ENCODE data around the gene PTGIS. TPM values are rescaled to one million over a fixed set of nuclear protein-coding genes. Genes with fewer than 3 reads are reported as not detected.

The PTGIS gene
- total and polyA plus RNA-seq, 2 donors (not counting 3 experiments of a cell fraction or from before 2014, with no cell fraction given) = 6.2 to 11.8 TPM

DNA sequence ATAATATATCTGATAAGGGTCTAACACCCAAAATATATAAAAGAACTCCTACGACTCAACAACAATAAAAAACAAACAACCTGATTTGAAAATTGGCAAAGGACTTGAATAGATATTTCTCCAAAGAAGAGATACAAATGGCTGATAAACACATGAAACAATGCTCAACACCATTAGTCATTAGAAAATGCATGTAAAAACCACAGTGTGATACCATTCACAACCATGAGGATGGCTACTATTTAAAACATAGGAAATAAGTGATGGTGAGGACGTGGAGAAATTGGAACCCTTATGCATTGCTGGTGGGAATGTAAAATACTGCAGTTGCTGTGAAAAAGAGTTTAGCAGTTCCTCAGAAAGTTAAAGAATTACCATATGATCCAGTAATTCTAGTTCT, 41.4 kb downstream of the PTGIS start:
- Histone ChIP-seq H3K9me1 (replicated peaks; ENCODE audit: control insufficient read depth, extremely low read depth, insufficient read depth, low read length) (no peaks in the 10 kb centered on the region), H4K20me1 (replicated peaks; ENCODE audit: control insufficient read depth, extremely low read depth, insufficient read depth, low read length) (no peaks in the 10 kb centered on the region), H3K4me1 (ENCODE audit: control insufficient read depth, extremely low read depth, insufficient read depth, low read length) (no peaks in the 10 kb centered on the region), H3K27ac (ENCODE audit: insufficient read depth, low read depth, low read length) (no peak overlapping the region), H2AFZ (ENCODE audit: low read depth, low read length) (no peak overlapping the region), H3K9ac (replicated peaks; ENCODE audit: extremely low read depth, insufficient read depth, low read length) (no peak overlapping the region), H3K4me2 (ENCODE audit: insufficient read depth, low read length) (no peak overlapping the region), H3K9me3 (replicated peaks; ENCODE audit: control insufficient read depth, insufficient read depth, low read length) (no peaks in the 10 kb centered on the region), H3K79me2 (ENCODE audit: control insufficient read depth, insufficient read depth, low read length) (no peaks in the 10 kb centered on the region), H3K4me3 (replicated peaks in 1 of 3; ENCODE audit: insufficient read depth in 1 of 3, low read depth in 1 of 3, low read length in 3 of 3) (no peak overlapping the region), H3K27me3 (ENCODE audit: control insufficient read depth in 2 of 2, insufficient read depth in 2 of 2, low read length in 2 of 2) (peaks cover 0 to 4% of the 10 kb centered on the region in 2 experiments), H3K36me3 (ENCODE audit: control insufficient read depth in 2 of 2, extremely low read depth in 1 of 2, insufficient read depth in 2 of 2, low read length in 2 of 2) (no peaks in the 10 kb centered on the region)
- CTCF ChIA-PET = interaction anchor here (1.6 to 2.3 kb wide), 2 partner anchors 7 to 15 kb away, joined by 3 to 7 read pairs; no protein-coding TSS in a partner anchor
- FAIRE-seq = no peak
- BruUV-seq (replicated peaks) = no TSS peak
- intact Hi-C loops (cut with micrococcal nuclease) (no loop called here), dilution Hi-C loops (cut with MboI; ENCODE audit: extremely low pct_ligation_motif_present, low sequenced_read_pairs) (no loop called here)
- DNase-seq (ENCODE audit: low read depth, low spot score) = no peak
- POLR2A ChIA-PET = no interaction called here
- TF ChIP-seq JUN (IDR thresholded peaks at IDR 0.05; ENCODE audit: borderline replicate concordance, insufficient read depth, insufficient read length, low read depth) (no peak), GATA2 (IDR thresholded peaks at IDR 0.05; ENCODE audit: insufficient read depth, insufficient read length, low read depth, low read length) (no peak), POLR2AphosphoS5 (IDR thresholded peaks at IDR 0.05; ENCODE audit: insufficient read depth, low read depth, low read length) (no peak), CTCF (IDR thresholded peaks at IDR 0.05; ENCODE audit: extremely low read depth in 1 of 2, insufficient read depth in 1 of 2, low read depth in 1 of 2, low read length in 2 of 2) (no peak), EZH2 (IDR thresholded peaks at IDR 0.05; ENCODE audit: borderline replicate concordance, low read depth, low read length, severe bottlenecking) (no peak), MAX (IDR thresholded peaks at IDR 0.05; ENCODE audit: insufficient read depth, insufficient read length) (no peak), FOS (IDR thresholded peaks at IDR 0.05; ENCODE audit: borderline replicate concordance, insufficient read depth, low read length) (no peak), MYC (IDR thresholded peaks at IDR 0.05; ENCODE audit: low read depth, low read length) (no peak), POLR2A (IDR thresholded peaks at IDR 0.05; ENCODE audit: low read depth, low read length) (no peak)
